Gastroesophageal sphincter (tissue), 4 donors: ENCODE measurements around the gene BLOC1S4. TPM values are rescaled to one million over a fixed set of nuclear protein-coding genes. Genes with fewer than 3 reads are reported as not detected.

Experiments used
- ATAC-seq: fragments of 150-250 bp; one replicate; pipeline ENCODE4 v1.9.1; 2016; ENCODE audit warnings: mild to moderate bottlenecking, moderate library complexity
- H3K27ac ChIP-seq, 4 donors: fragments of 200-600 bp; sonication (generic) in 3 of 4; 1 replicate in 3 of 4; 2 replicates in 1 of 4; pipeline ENCODE4 v1.5.1; 2016 to 2019
- H3K27me3 ChIP-seq: fragments of 200-600 bp; sonication (generic); one replicate; pipeline ENCODE4 v1.5.1; 2019
- H3K36me3 ChIP-seq, 2 donors: fragments of 200-600 bp; sonication (generic); one replicate each; pipeline ENCODE4 v1.5.1; 2019; ENCODE audit warnings: control low read depth in 1 of 2
- H3K4me1 ChIP-seq, 3 donors: fragments of 200-600 bp; sonication (generic); 1 replicate in 2 of 3; 2 replicates in 1 of 3; pipeline ENCODE4 v1.5.1; 2016 to 2019; ENCODE audit warnings: control low read depth in 2 of 3
- H3K4me3 ChIP-seq, 2 donors: fragments of 200-600 bp; sonication (generic); one replicate each; pipeline ENCODE4 v1.5.1; 2019; ENCODE audit warnings: mild to moderate bottlenecking in 1 of 2, moderate library complexity in 1 of 2
- H3K9me3 ChIP-seq, 3 donors: fragments of 200-600 bp; sonication (generic); one replicate each; pipeline ENCODE4 v1.5.1; 2017 to 2019; ENCODE audit warnings: control low read depth in 2 of 3
- CTCF ChIP-seq, 4 experiments: fragments of 200-600 bp in 2 of 4; fragments of 450-650 bp in 2 of 4; sonication (generic) in 1 of 4; IDR thresholded peaks; one replicate each; pipeline ENCODE4 v1.5.1; 2017 to 2019; ENCODE audit warnings: antibody characterized with exemption in 4 of 4, mild to moderate bottlenecking in 2 of 4, moderate library complexity in 2 of 4
- EP300 ChIP-seq: sonication (generic); formaldehyde crosslinking; IDR thresholded peaks from one replicate; pipeline ENCODE4 v1.6.1; 2017; ENCODE audit warnings: antibody characterized with exemption, mild to moderate bottlenecking
- POLR2A ChIP-seq, 2 donors: fragments of 450-650 bp; IDR thresholded peaks; one replicate each; pipeline ENCODE4 v1.6.1; 2017; ENCODE audit warnings: antibody characterized with exemption in 2 of 2, mild to moderate bottlenecking in 2 of 2, moderate library complexity in 1 of 2
- POLR2AphosphoS5 ChIP-seq: sonication (generic); formaldehyde crosslinking; IDR thresholded peaks from one replicate; pipeline ENCODE4 v1.6.1; 2017; ENCODE audit warnings: antibody characterized with exemption
- WGBS, 2 donors: methylation state at CpG; one replicate each; pipeline ENCODE4 v1.1.5; 2018; ENCODE audit warnings: low coverage in 1 of 2; 5-methylcytosine and 5-hydroxymethylcytosine counted together
- total RNA-seq, 4 donors: library from RNA; depleted of rRNA; stranded (reverse); fragments of >200 nt; gene quantifications; one replicate each; pipeline ENCODE4 v1.1.0, GENCODE V29; 2016

Gene BLOC1S4
- total RNA-seq, 4 donors from 2014 or later, result 10.1 to 20.7 (median 18.7) TPM

GRCh38 chr4:6765703-6766102, 49.7 kb downstream of the BLOC1S4 start:
- ATAC-seq, result no peak
- H3K36me3 ChIP-seq, result no peaks in the 10 kb centered on the region
- H3K9me3 ChIP-seq, result no peaks in the 10 kb centered on the region
- H3K4me1 ChIP-seq, result peaks cover 0 to 24% (median 0%) of the 10 kb centered on the region in 3 donors
- H3K27ac ChIP-seq, result no peak overlapping the region
- TF ChIP-seq POLR2AphosphoS5 (no peak), CTCF (IDR thresholded peaks at IDR 0.05) (no peak), POLR2A (IDR thresholded peaks at IDR 0.05) (no peak), EP300 (no peak)
- H3K4me3 ChIP-seq, result no peak overlapping the region
- WGBS, 2 donors, result 92 to 94% methylated on average over 2 of the region's 2 CpGs
- peaks cover 3% of the 10 kb centered on the region for H3K27me3 ChIP-seq

Other genes starting within 250 kb of the BLOC1S4 start
- 1 to 10 TPM in 2 of 4 donors, under 1 TPM in 2; 0.47 to 4.6 (median 1.0) TPM for gene PPP2R2C, start 243.6 kb upstream of the BLOC1S4 start, total RNA-seq
- 10 to 100 TPM; 20.3 to 39.3 (median 34.3) TPM for gene MAN2B2, start 141.0 kb upstream of the BLOC1S4 start, total RNA-seq
- 100 to 1,000 TPM; 202 to 358 (median 277) TPM for gene MRFAP1, start 75.5 kb upstream of the BLOC1S4 start, total RNA-seq
- 1 to 10 TPM in 1 of 4 donors, under 1 TPM in 1, not detected in 2; 0.94 to 9.7 TPM for gene S100P, start 22.3 kb upstream of the BLOC1S4 start, total RNA-seq
- 10 to 100 TPM; 59.2 to 74.1 (median 66.8) TPM for gene MRFAP1L1, start 6.3 kb upstream of the BLOC1S4 start, total RNA-seq
- gene KIAA0232, start 66.6 kb downstream of the BLOC1S4 start, total RNA-seq, result 10 to 100 TPM; 39.4 to 66.6 (median 47.1) TPM
- gene TBC1D14, start 193.7 kb downstream of the BLOC1S4 start, total RNA-seq, result 10 to 100 TPM; 42.5 to 54.2 (median 45.0) TPM